ENCODE results near the gene MYH8.

- TF ChIP-seq CTCF (conservative IDR thresholded peaks at IDR 0.05; ENCODE audit: low read depth in 2 of 2) (peak; percentile 61 to 74), CREB1 (CRISPR knock-in tag; IDR thresholded peaks at IDR 0.05; ENCODE audit: low read depth) (no peak), ZNF114 (CRISPR knock-in tag; IDR thresholded peaks at IDR 0.05) (no peak), POLR2AphosphoS5 (IDR thresholded peaks at IDR 0.05; ENCODE audit: low read depth) (no peak), EZH2phosphoT487 (IDR thresholded peaks at IDR 0.05; ENCODE audit: unreplicated experiment) (no peak), EZH2 (IDR thresholded peaks at IDR 0.05; ENCODE audit: low read depth, unreplicated experiment) (no peak), JUNB (IDR thresholded peaks at IDR 0.05; ENCODE audit: unreplicated experiment) (no peak), REST (IDR thresholded peaks at IDR 0.05; ENCODE audit: unreplicated experiment) (no peak), ZNF331 (CRISPR knock-in tag; IDR thresholded peaks at IDR 0.05; ENCODE audit: low read depth) (no peak), ETS1 (IDR thresholded peaks at IDR 0.05) (no peak), STAT1 (IDR thresholded peaks at IDR 0.05; ENCODE audit: unreplicated experiment) (no peak)
These were observed 72.3 kb downstream of the MYH8 start for GRCh38 chr17:10349403-10349802.
